Ishikawa (cell line): ENCODE data around the gene MESP2.

Experiments
- EGR1 ChIP-seq: IDR thresholded peaks from 2 replicates; pipeline ENCODE4 v1.6.1; 2012
- RAD21 ChIP-seq: IDR thresholded peaks from 2 replicates; pipeline ENCODE4 v1.6.1; 2012; ENCODE audit warnings: low read depth
- TAF1 ChIP-seq: IDR thresholded peaks from 2 replicates; pipeline ENCODE4 v1.6.1; 2012; ENCODE audit warnings: low read depth, mild to moderate bottlenecking
- ZBTB7A ChIP-seq: IDR thresholded peaks from 2 replicates; pipeline ENCODE4 v1.6.1; 2012; ENCODE audit warnings: low read depth
- TF ChIP-seq, protein P1 (sequence below): IDR thresholded peaks from 2 replicates; pipeline ENCODE4 v1.6.1; 2012; ENCODE audit warnings: low read depth, mild to moderate bottlenecking

DNA sequence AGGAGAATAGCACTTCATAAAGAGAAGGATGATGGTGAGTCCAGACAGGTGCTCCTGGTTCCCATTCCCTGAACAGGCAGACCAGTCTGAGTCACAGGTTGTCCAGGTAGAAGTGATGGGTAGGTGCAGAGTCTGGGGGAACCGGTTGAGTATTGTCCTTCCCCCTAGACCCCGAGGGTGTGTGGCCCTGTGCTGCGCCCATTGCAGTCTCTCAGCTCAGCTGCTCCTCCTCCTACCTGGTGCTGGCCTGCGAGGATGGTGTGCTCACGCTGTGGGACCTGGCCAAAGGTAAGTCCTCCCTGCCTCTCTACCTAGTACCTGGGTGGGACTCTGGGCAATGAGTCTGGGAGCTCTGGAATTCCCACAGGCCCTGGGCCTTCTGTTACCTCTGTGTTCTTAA is 44.9 kb upstream of the MESP2 start:
- TF ChIP-seq RAD21 (no peak), ZBTB7A (no peak), TAF1 (no peak), EGR1 (no peak)
- TF ChIP-seq, protein P1, sequence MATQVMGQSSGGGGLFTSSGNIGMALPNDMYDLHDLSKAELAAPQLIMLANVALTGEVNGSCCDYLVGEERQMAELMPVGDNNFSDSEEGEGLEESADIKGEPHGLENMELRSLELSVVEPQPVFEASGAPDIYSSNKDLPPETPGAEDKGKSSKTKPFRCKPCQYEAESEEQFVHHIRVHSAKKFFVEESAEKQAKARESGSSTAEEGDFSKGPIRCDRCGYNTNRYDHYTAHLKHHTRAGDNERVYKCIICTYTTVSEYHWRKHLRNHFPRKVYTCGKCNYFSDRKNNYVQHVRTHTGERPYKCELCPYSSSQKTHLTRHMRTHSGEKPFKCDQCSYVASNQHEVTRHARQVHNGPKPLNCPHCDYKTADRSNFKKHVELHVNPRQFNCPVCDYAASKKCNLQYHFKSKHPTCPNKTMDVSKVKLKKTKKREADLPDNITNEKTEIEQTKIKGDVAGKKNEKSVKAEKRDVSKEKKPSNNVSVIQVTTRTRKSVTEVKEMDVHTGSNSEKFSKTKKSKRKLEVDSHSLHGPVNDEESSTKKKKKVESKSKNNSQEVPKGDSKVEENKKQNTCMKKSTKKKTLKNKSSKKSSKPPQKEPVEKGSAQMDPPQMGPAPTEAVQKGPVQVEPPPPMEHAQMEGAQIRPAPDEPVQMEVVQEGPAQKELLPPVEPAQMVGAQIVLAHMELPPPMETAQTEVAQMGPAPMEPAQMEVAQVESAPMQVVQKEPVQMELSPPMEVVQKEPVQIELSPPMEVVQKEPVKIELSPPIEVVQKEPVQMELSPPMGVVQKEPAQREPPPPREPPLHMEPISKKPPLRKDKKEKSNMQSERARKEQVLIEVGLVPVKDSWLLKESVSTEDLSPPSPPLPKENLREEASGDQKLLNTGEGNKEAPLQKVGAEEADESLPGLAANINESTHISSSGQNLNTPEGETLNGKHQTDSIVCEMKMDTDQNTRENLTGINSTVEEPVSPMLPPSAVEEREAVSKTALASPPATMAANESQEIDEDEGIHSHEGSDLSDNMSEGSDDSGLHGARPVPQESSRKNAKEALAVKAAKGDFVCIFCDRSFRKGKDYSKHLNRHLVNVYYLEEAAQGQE: no peak
